ENCODE measurements around the gene CHIT1. TPM values are rescaled to one million over a fixed set of nuclear protein-coding genes. Genes with fewer than 3 reads are reported as not detected.

CHIT1 gene
- total RNA-seq, 1 experiment from 2014 or later, result not detected

DNA sequence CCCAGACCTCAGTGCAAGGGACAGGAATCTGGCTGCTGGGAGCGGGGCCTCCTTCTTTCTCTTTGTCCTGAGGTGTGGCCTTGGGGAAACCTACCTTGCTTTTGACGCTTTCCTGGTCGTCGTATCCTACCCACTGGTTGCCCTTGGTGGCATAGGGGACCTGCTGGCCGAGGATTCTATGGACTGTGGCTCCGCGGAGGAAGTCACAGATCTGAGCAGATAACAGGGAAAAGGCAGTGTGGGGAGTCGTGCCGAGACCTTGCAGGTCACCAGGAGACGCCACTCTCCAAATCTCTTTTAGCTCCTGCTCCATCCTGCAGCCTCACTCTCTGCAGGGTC lies 49.8 kb downstream of the CHIT1 start:
- BruUV-seq (replicated peaks), result no TSS peak
- ATAC-seq, result no peak

More for the DNA sequence above, 49.8 kb downstream of the CHIT1 start:
- H3K79me2 ChIP-seq (ENCODE audit: insufficient read depth, low read length), result no peaks in the 10 kb centered on the region
- H2AFZ ChIP-seq (ENCODE audit: low read depth, low read length, poor library complexity, severe bottlenecking), result no peak overlapping the region
- H3K9me2 ChIP-seq (ENCODE audit: insufficient read depth), result no peaks in the 10 kb centered on the region
- intact Hi-C loops (cut with micrococcal nuclease), result no loop called here
- ChIA-PET RAD21 (ENCODE audit: low non-redundant PET in 1 of 2, low total read pairs in 2 of 2, uncharacterized antibody in 2 of 2, unreplicated experiment in 2 of 2) (interaction anchor here in 1 of 2 experiments (0.6 kb wide), 1 partner anchor 56 kb away, joined by 3 read pairs; no protein-coding TSS in a partner anchor), POLR2A (no interaction called here), CTCF (no interaction called here)
- TF ChIP-seq ZFX (IDR thresholded peaks at IDR 0.05) (no peak), YY1 (IDR thresholded peaks at IDR 0.05; ENCODE audit: extremely low read depth, insufficient replicate concordance, low read depth, low read length) (no peak), SIN3A (IDR thresholded peaks at IDR 0.05; ENCODE audit: low read depth) (no peak), CBX3 (IDR thresholded peaks at IDR 0.05; ENCODE audit: low read depth) (no peak)
- TF ChIP-seq, protein P1, sequence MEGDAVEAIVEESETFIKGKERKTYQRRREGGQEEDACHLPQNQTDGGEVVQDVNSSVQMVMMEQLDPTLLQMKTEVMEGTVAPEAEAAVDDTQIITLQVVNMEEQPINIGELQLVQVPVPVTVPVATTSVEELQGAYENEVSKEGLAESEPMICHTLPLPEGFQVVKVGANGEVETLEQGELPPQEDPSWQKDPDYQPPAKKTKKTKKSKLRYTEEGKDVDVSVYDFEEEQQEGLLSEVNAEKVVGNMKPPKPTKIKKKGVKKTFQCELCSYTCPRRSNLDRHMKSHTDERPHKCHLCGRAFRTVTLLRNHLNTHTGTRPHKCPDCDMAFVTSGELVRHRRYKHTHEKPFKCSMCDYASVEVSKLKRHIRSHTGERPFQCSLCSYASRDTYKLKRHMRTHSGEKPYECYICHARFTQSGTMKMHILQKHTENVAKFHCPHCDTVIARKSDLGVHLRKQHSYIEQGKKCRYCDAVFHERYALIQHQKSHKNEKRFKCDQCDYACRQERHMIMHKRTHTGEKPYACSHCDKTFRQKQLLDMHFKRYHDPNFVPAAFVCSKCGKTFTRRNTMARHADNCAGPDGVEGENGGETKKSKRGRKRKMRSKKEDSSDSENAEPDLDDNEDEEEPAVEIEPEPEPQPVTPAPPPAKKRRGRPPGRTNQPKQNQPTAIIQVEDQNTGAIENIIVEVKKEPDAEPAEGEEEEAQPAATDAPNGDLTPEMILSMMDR (IDR thresholded peaks at IDR 0.05 in 2 of 3, conservative IDR thresholded peaks at IDR 0.05 in 1 of 3; ENCODE audit: borderline replicate concordance in 1 of 3, insufficient read depth in 1 of 3, low read depth in 2 of 3, low read length in 2 of 3), result no peak
- TF ChIP-seq, protein P2, sequence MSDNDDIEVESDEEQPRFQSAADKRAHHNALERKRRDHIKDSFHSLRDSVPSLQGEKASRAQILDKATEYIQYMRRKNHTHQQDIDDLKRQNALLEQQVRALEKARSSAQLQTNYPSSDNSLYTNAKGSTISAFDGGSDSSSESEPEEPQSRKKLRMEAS (IDR thresholded peaks at IDR 0.05), result no peak
- H3K4me1 ChIP-seq (ENCODE audit: control insufficient read depth in 1 of 2, insufficient read depth in 2 of 2, low read length in 2 of 2), result peaks cover 21 to 54% of the 10 kb centered on the region in 2 experiments
- no peak for DNase-seq (ENCODE audit: low read depth, low spot score)
- no peaks in the 10 kb centered on the region for H3K27me3 ChIP-seq (ENCODE audit: insufficient read depth, low read length)
- no peaks in the 10 kb centered on the region for H3K36me3 ChIP-seq (ENCODE audit: control insufficient read depth in 1 of 2, insufficient read depth in 2 of 2, low read length in 2 of 2)
- no peak overlapping the region for H3K4me3 ChIP-seq (replicated peaks in 1 of 2; ENCODE audit: low read depth in 1 of 2, low read length in 2 of 2)
- no peaks in the 10 kb centered on the region for H3K9me3 ChIP-seq (ENCODE audit: control insufficient read depth in 1 of 2, insufficient read depth in 1 of 2, low read depth in 1 of 2, low read length in 2 of 2)
- no peaks in the 10 kb centered on the region for H4K20me1 ChIP-seq (ENCODE audit: insufficient read depth)
- no peak overlapping the region for H3K9ac ChIP-seq (ENCODE audit: low read length)
- H3K27ac ChIP-seq (ENCODE audit: low read depth, low read length), result no peak overlapping the region
- H3K4me2 ChIP-seq (ENCODE audit: low read length), result no peak overlapping the region

All from HCT116 (cell line).